ENCODE data around the gene KNCN. TPM values are rescaled to one million over a fixed set of nuclear protein-coding genes. Genes with fewer than 3 reads are reported as not detected.

Gene KNCN
- total RNA-seq, 1 donor from 2014 or later, result not detected

DNA sequence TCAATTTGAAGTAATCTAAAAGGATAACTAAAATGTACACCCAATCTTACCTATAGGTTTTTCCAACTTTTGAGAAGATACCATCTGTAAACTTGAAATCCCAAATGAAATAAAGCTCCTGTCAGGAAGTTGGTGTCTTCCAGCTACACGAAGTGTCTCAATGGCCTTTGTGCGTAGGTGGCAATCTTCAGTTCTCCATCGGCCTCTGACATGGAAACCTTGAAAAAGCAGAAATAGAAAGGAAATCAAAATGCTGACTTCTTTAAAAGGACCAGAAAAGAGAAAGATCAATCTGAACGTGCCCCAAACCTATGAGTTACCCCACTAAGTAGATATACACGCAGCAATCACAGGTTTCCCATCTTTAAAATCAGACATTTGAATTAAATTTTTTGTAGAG, 42.6 kb upstream of the KNCN start:
- no peak for DNase-seq (ENCODE audit: low spot score, unreplicated experiment)
- peaks cover 10% of the 10 kb centered on the region for H3K36me3 Mint-ChIP-seq (ENCODE audit: insufficient read depth)
- no peaks in the 10 kb centered on the region for H3K4me1 Mint-ChIP-seq (ENCODE audit: low read depth)
- H3K27ac Mint-ChIP-seq, result no peak overlapping the region
- H3K9me3 Mint-ChIP-seq (ENCODE audit: low read depth), result no peaks in the 10 kb centered on the region
- no peaks in the 10 kb centered on the region for H3K27me3 Mint-ChIP-seq
- TF ChIP-seq, protein P1, sequence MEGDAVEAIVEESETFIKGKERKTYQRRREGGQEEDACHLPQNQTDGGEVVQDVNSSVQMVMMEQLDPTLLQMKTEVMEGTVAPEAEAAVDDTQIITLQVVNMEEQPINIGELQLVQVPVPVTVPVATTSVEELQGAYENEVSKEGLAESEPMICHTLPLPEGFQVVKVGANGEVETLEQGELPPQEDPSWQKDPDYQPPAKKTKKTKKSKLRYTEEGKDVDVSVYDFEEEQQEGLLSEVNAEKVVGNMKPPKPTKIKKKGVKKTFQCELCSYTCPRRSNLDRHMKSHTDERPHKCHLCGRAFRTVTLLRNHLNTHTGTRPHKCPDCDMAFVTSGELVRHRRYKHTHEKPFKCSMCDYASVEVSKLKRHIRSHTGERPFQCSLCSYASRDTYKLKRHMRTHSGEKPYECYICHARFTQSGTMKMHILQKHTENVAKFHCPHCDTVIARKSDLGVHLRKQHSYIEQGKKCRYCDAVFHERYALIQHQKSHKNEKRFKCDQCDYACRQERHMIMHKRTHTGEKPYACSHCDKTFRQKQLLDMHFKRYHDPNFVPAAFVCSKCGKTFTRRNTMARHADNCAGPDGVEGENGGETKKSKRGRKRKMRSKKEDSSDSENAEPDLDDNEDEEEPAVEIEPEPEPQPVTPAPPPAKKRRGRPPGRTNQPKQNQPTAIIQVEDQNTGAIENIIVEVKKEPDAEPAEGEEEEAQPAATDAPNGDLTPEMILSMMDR (IDR thresholded peaks at IDR 0.05; ENCODE audit: unreplicated experiment), result no peak
- H3K4me3 Mint-ChIP-seq (ENCODE audit: low read depth), result no peak overlapping the region

DNA sequence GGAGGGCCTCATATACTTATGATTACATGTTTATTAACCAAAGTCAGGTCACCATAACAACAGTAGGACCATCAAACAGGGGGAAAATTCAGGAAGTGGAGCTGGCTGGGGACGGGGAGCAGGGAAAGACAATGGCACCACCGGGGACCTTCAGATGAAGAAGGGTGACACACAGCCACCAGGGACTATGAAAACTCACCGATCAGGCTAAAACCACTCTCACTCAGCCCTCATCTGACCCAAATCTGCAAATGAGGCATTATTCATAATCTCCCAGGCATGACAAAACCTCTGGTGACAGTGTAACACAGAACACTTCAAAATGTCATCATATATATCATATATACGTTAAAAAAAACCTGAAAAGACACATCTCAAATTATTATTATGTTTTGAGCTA, 41.4 kb upstream of the KNCN start:
- DNase-seq (ENCODE audit: low spot score, unreplicated experiment), result no peak
- H3K4me3 Mint-ChIP-seq (ENCODE audit: low read depth), result no peak overlapping the region
- no peak overlapping the region for H3K27ac Mint-ChIP-seq
- TF ChIP-seq, protein P1 (IDR thresholded peaks at IDR 0.05; ENCODE audit: unreplicated experiment), result no peak
- H3K9me3 Mint-ChIP-seq (ENCODE audit: low read depth), result no peaks in the 10 kb centered on the region
- H3K27me3 Mint-ChIP-seq, result no peaks in the 10 kb centered on the region
- no peaks in the 10 kb centered on the region for H3K4me1 Mint-ChIP-seq (ENCODE audit: low read depth)
- peaks cover 11% of the 10 kb centered on the region for H3K36me3 Mint-ChIP-seq (ENCODE audit: insufficient read depth)

DNA sequence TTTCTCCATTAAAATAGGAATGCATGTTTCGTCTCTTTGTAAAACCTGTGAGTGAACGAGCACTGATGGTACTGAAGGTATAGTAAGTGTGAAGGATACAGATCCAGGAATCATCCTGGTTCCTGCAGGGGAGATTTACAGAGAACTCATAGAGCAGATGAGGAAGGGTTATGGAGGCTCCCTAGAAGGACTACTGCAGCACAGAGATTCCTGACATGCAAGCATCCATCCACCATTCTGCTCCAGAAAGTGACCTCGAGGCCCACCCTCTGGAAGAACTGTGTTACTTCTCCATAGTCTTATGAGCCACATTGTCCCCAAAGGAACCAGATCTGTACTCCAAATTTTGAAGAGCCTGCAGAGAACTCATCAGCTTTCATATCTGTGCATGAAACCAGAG, 38.1 kb upstream of the KNCN start:
- Mint-ChIP-seq H3K27ac (no peak overlapping the region), H3K4me3 (ENCODE audit: low read depth) (no peak overlapping the region), H3K36me3 (ENCODE audit: insufficient read depth) (peaks cover 12% of the 10 kb centered on the region), H3K27me3 (no peaks in the 10 kb centered on the region), H3K9me3 (ENCODE audit: low read depth) (no peaks in the 10 kb centered on the region), H3K4me1 (ENCODE audit: low read depth) (no peaks in the 10 kb centered on the region)
- DNase-seq (ENCODE audit: low spot score, unreplicated experiment), result no peak
- TF ChIP-seq, protein P1 (IDR thresholded peaks at IDR 0.05; ENCODE audit: unreplicated experiment), result no peak

DNA sequence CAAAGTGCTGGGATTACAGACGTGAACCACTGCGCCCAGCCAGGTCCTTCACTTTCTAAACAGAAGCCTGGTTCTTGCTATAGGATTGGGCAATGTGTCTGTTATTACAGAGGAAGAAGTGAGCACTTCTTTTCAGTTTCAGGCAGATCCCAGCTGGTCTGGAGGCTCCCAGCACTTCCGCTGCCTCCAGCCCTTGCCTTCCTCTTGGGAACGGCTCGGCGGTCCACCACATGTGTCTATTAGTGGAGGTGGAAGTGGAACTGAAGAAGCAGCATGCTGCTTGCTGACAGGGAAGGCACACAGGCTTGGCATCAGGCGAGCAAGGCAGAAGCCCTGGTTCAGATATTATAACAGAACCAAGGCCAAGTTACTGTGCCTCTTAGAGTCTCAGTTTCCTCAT, 35.6 kb upstream of the KNCN start:
- Mint-ChIP-seq H3K9me3 (ENCODE audit: low read depth) (no peaks in the 10 kb centered on the region), H3K36me3 (ENCODE audit: insufficient read depth) (peaks cover 9% of the 10 kb centered on the region), H3K4me3 (ENCODE audit: low read depth) (no peak overlapping the region), H3K4me1 (ENCODE audit: low read depth) (peaks cover 4% of the 10 kb centered on the region), H3K27ac (no peak overlapping the region), H3K27me3 (no peaks in the 10 kb centered on the region)
- TF ChIP-seq, protein P1 (IDR thresholded peaks at IDR 0.05; ENCODE audit: unreplicated experiment), result no peak
- DNase-seq (ENCODE audit: low spot score, unreplicated experiment), result no peak

DNA sequence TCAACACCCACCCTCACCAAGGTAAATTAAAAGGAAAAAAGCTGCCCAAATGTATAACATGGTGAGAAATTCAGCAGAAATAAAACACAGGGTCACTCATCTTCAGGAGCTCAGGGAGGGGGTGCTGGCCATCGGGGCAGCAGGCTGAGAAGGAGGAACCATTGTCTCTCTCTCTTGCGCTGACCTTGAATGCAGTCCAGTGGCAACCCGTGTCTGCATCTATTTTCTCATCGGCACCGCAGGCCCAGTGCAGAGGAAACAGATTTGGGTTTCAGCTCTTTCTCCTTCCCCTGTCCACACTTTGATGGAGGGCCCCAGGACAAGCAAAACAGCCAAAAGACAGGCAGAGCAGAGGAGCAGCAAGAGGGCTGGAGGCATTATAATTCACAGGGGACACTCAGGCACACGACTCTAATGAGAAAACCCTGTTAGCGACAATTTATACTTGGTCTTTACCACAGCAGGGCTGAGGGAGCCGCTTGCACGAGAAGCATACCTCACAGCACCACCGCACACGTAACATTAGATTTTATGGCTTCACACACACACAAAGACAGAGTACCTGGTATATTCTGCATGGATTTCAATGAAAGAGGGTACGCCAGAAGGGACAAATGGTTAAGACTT, 34.0 kb upstream of the KNCN start:
- DNase-seq (ENCODE audit: low spot score, unreplicated experiment), result no peak
- Mint-ChIP-seq H3K4me3 (ENCODE audit: low read depth) (no peak overlapping the region), H3K27ac (no peak overlapping the region), H3K9me3 (ENCODE audit: low read depth) (no peaks in the 10 kb centered on the region), H3K36me3 (ENCODE audit: insufficient read depth) (peaks cover 14% of the 10 kb centered on the region), H3K27me3 (no peaks in the 10 kb centered on the region), H3K4me1 (ENCODE audit: low read depth) (peaks cover 4% of the 10 kb centered on the region)
- TF ChIP-seq, protein P1 (IDR thresholded peaks at IDR 0.05; ENCODE audit: unreplicated experiment), result no peak

Data from progenitor cell of endocrine pancreas (in vitro differentiated cells).